ENCODE results near the gene ZSCAN10.

- TF ChIP-seq CTCF (IDR thresholded peaks at IDR 0.05) (no peak), POLR2A (IDR thresholded peaks at IDR 0.05) (no peak)
Observed at GRCh38 chr16:3057181-3058138, 41.6 kb downstream of the ZSCAN10 start.

Data from thyroid gland (tissue), 4 donors.